ENCODE results near the gene MEIKIN. TPM values are rescaled to one million over a fixed set of nuclear protein-coding genes. Genes with fewer than 3 reads are reported as not detected.

The MEIKIN gene, protein sequence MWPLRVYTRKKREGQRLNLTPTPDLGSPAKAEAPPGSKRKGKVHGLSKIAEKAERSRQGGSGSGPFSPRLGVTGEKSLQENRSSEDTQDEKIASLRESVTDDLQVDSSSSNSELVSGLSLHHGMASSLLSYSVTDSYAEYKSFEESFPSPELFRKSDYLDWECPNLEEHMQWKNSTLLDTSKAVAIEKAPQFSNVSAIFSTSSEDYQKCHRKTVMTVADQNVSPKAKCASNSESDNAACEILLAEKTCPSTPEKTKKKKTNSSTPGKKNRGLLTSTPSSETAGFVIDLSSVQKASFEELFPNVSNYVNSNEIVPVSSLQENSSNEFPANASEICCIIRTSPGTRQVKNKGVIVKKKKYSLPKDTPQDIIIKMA
- under 1 TPM in 1 of 2 donors, not detected in 1; 0.19 TPM for total RNA-seq

- no peak for DNase-seq
- ATAC-seq (replicated peaks in 1 of 2) = no peak
- no peaks in the 10 kb centered on the region for H3K27me3 Mint-ChIP-seq (ENCODE audit: low read depth)
- H3K4me3 Mint-ChIP-seq = no peak within 1 kb of the TSS
- peaks cover 0 to 2% of the 10 kb centered on the region in 2 donors for H3K36me3 Mint-ChIP-seq (ENCODE audit: insufficient read depth in 2 of 2)
- H3K9me3 Mint-ChIP-seq = no peaks in the 10 kb centered on the region
- H3K27ac Mint-ChIP-seq = no peak within 1 kb of the TSS
- no peaks in the 10 kb centered on the region for H3K4me1 Mint-ChIP-seq (ENCODE audit: low read depth)
Observed at GRCh38 chr5:131945551-131946168, at the start of gene MEIKIN. MEIKIN (minus strand) TSS chr5:131945663; CDS start chr5:131945505, 158 bp downstream.

- no peaks in the 10 kb centered on the region for H3K9me3 Mint-ChIP-seq
- ATAC-seq (replicated peaks in 1 of 2) (no peak), DNase-seq (no peak)
- no peaks in the 10 kb centered on the region for H3K36me3 Mint-ChIP-seq (ENCODE audit: insufficient read depth in 2 of 2)
- H3K4me1 Mint-ChIP-seq (ENCODE audit: low read depth) = peaks cover 9% of the 10 kb centered on the region
- no peaks in the 10 kb centered on the region for H3K27me3 Mint-ChIP-seq (ENCODE audit: low read depth)
- H3K4me3 Mint-ChIP-seq = no peak overlapping the region
- no peak overlapping the region for H3K27ac Mint-ChIP-seq
Observed at GRCh38 chr5:131994533-131995226, 49.2 kb upstream of the MEIKIN start.

- ATAC-seq (replicated peaks in 1 of 2) (no peak), DNase-seq (no peak)
- peaks cover 7% of the 10 kb centered on the region for H3K4me1 Mint-ChIP-seq (ENCODE audit: low read depth)
- no peaks in the 10 kb centered on the region for H3K27me3 Mint-ChIP-seq (ENCODE audit: low read depth)
- no peak overlapping the region for H3K27ac Mint-ChIP-seq
- H3K36me3 Mint-ChIP-seq (ENCODE audit: insufficient read depth in 2 of 2) = no peaks in the 10 kb centered on the region
- no peak overlapping the region for H3K4me3 Mint-ChIP-seq
- H3K9me3 Mint-ChIP-seq = no peaks in the 10 kb centered on the region
Observed at GRCh38 chr5:131994090-131994489, 48.6 kb upstream of the MEIKIN start.

DNA sequence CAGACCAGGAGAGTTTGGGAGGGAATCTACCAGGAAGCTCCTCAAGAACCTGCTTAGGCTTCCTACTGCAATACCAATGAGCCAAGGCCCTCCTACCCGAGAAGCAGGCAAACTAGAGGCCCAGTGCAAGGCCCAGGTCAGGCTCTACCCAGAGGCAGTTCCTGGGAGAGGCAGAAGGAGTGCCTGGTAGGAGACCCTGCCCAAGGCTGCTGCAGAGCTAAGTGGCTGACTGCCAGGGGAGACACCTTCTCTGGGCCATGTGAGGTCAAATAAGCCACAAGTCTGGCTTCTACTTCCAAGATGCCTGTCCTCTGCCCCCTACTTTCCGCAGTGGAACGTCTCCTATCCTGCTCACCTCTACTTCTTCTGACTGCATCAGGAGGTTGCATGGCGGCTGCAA lies 48.2 kb upstream of the MEIKIN start:
- no peak for DNase-seq
- Mint-ChIP-seq H3K27me3 (ENCODE audit: low read depth) (no peaks in the 10 kb centered on the region), H3K4me3 (no peak overlapping the region), H3K36me3 (ENCODE audit: insufficient read depth in 2 of 2) (no peaks in the 10 kb centered on the region), H3K27ac (no peak overlapping the region), H3K9me3 (no peaks in the 10 kb centered on the region), H3K4me1 (ENCODE audit: low read depth) (peaks cover 7% of the 10 kb centered on the region)
- no peak for ATAC-seq (replicated peaks in 1 of 2)

DNA sequence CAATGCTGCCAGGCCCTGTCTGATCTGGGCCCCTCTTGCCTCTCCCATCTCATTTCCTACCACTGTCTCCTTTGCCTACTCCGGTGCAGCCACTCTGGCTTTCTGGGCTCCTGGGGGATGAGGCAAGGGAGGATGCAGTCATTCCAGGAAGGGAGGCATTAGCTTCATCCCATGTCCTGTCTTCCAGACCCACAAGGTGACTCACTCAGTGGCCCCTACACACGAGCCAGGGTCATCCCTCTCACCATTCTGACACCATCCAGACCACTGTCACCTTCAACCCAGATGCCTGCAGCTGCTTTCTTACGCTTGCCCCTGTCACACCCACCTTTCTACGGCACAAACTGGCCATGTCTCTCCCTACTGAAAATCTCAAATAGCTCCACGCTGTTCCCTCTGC lies 46.9 kb upstream of the MEIKIN start:
- Mint-ChIP-seq H3K27me3 (ENCODE audit: low read depth) (no peaks in the 10 kb centered on the region), H3K27ac (no peak overlapping the region), H3K4me1 (ENCODE audit: low read depth) (peaks cover 7% of the 10 kb centered on the region), H3K4me3 (no peak overlapping the region), H3K9me3 (no peaks in the 10 kb centered on the region), H3K36me3 (ENCODE audit: insufficient read depth in 2 of 2) (no peaks in the 10 kb centered on the region)
- ATAC-seq (replicated peaks in 1 of 2) = no peak
- DNase-seq = no peak

GRCh38 chr5:131991593-131992324 lies 46.3 kb upstream of the MEIKIN start:
- no peak overlapping the region for H3K4me3 Mint-ChIP-seq
- H3K4me1 Mint-ChIP-seq (ENCODE audit: low read depth) = peaks cover 4% of the 10 kb centered on the region
- DNase-seq (no peak), ATAC-seq (replicated peaks in 1 of 2) (no peak)
- H3K27ac Mint-ChIP-seq = no peak overlapping the region
- no peaks in the 10 kb centered on the region for H3K36me3 Mint-ChIP-seq (ENCODE audit: insufficient read depth in 2 of 2)
- no peaks in the 10 kb centered on the region for H3K27me3 Mint-ChIP-seq (ENCODE audit: low read depth)
- no peaks in the 10 kb centered on the region for H3K9me3 Mint-ChIP-seq

DNA sequence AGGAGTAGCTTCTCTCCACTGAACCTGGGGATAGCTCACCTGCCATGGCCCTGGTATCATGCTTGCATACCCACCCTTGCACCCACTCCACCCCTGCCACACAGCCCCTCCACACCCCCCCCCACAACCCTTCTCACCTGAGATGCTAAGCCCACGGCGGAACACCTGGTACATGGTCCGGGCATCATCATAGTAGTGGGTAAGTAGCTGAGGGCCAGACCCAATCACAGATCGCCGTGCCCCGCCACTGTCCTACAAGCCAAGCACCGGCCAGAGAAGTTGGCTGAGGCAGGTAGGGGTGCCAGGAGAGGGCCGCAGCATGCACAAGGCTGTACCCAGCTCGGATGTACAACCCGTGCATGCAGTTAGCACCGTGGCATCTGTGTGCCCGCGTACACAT lies 45.3 kb upstream of the MEIKIN start:
- no peaks in the 10 kb centered on the region for H3K4me1 Mint-ChIP-seq (ENCODE audit: low read depth)
- no peak for DNase-seq
- H3K36me3 Mint-ChIP-seq (ENCODE audit: insufficient read depth in 2 of 2) = no peaks in the 10 kb centered on the region
- ATAC-seq (replicated peaks in 1 of 2) = no peak
- H3K27me3 Mint-ChIP-seq (ENCODE audit: low read depth) = no peaks in the 10 kb centered on the region
- H3K9me3 Mint-ChIP-seq = no peaks in the 10 kb centered on the region
- H3K4me3 Mint-ChIP-seq = no peak overlapping the region
- no peak overlapping the region for H3K27ac Mint-ChIP-seq

DNA sequence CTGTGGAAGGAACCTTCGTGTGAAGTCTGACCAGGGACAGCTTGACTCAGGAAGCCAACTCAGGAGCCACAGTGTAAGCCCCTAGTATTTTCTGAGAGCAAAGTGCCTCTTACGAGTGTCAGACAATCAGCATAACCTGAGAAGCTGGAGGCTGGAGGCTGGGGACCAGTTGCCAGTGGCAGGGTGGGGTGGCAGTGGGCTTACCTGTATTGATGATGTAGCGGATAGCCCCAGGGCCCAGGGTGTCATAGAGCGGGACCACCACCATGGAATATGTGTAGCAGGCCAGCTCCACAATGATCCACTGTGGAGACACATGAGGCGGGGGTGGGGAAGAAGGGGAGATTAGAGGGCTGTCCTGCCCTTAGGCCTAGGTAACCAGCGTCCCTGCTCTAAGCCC lies 43.1 kb upstream of the MEIKIN start:
- Mint-ChIP-seq H3K9me3 (no peaks in the 10 kb centered on the region), H3K4me1 (ENCODE audit: low read depth) (no peaks in the 10 kb centered on the region), H3K4me3 (no peak overlapping the region), H3K36me3 (ENCODE audit: insufficient read depth in 2 of 2) (no peaks in the 10 kb centered on the region), H3K27me3 (ENCODE audit: low read depth) (no peaks in the 10 kb centered on the region), H3K27ac (no peak overlapping the region)
- ATAC-seq (replicated peaks in 1 of 2) (no peak), DNase-seq (no peak)

DNA sequence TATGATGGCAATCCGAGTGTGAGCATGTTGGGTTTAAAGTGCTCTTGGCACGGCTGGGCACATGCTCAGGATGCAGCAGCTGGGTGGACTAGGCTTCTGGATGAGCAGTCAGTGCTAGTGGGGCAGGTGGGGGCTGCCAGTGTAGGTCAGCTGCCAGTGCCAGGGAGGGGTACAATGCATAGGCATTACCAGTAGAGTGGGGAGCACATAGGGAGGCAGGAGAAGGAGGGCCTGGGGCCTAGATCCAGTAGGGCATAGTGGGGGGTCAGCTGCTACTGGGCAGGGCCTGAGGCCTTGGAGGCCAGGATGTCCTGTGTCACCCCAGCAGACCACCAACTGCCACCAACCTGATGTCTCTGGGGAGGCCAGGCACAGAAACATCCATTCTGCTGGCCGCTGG lies 41.8 kb upstream of the MEIKIN start:
- no peak for ATAC-seq (replicated peaks in 1 of 2)
- peak overlapping the region; percentile 11 for H3K27ac Mint-ChIP-seq
- H3K9me3 Mint-ChIP-seq = no peaks in the 10 kb centered on the region
- no peak for DNase-seq
- H3K4me3 Mint-ChIP-seq = no peak overlapping the region
- H3K36me3 Mint-ChIP-seq (ENCODE audit: insufficient read depth in 2 of 2) = no peaks in the 10 kb centered on the region
- no peaks in the 10 kb centered on the region for H3K4me1 Mint-ChIP-seq (ENCODE audit: low read depth)
- no peaks in the 10 kb centered on the region for H3K27me3 Mint-ChIP-seq (ENCODE audit: low read depth)

DNA sequence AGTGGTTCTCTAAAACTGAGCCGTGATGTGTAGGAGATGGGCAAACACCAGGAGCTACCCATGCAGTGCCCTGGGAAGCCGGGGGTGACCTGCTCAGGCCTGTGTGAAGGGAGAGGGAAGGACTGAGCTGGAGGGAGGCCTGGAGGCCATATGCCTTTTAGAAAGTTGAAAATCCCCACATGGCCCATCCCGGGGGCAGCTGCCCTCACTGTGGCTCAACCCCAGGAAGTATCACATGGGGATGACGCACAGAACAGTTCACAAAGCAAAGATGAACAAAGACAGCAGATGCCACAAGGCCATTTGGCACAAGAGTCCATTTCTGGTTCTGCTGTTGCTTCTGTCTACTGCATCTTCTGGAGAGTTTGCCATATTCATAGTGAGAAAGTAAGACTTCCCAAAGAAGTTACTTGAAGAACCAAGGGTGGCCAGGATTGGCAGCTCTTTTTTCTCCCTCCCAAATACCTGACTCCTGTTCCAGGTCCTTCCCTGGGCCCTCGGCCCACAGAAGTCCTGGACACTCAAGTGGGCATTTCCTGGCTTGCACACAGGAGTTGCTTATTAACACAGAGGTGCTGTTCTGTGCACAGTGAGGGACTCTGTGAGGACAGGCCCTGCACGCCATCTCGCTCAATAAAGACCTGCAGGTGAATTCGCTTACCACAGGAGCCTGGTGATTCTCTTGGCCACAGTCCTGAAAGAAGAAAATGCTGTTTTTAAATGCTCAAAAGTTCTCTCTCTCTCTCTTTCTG lies 40.9 kb upstream of the MEIKIN start:
- DNase-seq (no peak), ATAC-seq (replicated peaks in 1 of 2) (no peak)
- Mint-ChIP-seq H3K36me3 (ENCODE audit: insufficient read depth in 2 of 2) (no peaks in the 10 kb centered on the region), H3K27ac (no peak overlapping the region), H3K4me1 (ENCODE audit: low read depth) (no peaks in the 10 kb centered on the region), H3K9me3 (no peaks in the 10 kb centered on the region), H3K4me3 (no peak overlapping the region), H3K27me3 (ENCODE audit: low read depth) (no peaks in the 10 kb centered on the region)

DNA sequence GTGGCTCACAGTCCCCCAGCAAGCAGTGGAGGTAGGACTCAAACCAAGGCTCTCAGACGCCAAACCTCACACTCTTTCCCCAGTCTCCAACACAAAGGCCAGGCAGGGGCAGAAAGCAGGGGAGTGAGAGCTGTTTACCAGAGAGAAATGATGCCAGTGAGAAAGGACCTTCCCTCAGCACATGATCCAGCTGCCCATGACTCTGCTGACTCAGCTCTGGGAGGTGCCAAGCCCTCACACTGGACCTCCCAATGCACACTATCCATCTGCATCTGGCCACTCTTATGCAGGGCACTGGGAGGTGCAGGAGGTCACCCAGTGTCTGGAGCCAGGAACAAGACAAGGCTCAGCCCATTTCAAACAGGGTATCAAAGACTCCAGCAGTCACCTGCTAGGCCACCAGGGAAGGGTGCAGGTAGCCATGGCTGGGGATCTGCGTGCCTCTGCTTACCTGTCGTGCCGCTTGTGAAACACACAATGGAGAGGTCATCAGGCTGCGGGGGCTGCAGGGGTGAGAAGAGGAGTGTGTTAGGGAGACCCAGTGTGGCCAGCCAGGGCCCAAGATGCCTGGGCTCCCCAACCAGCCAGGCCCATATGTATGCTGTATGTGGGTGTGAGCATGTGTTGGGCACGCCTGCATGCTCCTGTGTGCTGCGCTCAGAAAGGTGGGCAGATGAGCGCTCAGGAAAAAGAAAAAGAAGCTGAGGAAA lies 39.6 kb upstream of the MEIKIN start:
- H3K27me3 Mint-ChIP-seq (ENCODE audit: low read depth) = no peaks in the 10 kb centered on the region
- H3K4me1 Mint-ChIP-seq (ENCODE audit: low read depth) = no peaks in the 10 kb centered on the region
- H3K36me3 Mint-ChIP-seq (ENCODE audit: insufficient read depth in 2 of 2) = no peaks in the 10 kb centered on the region
- H3K27ac Mint-ChIP-seq = no peak overlapping the region
- ATAC-seq (replicated peaks in 1 of 2) (no peak), DNase-seq (no peak)
- H3K9me3 Mint-ChIP-seq = no peaks in the 10 kb centered on the region
- H3K4me3 Mint-ChIP-seq = no peak overlapping the region

GRCh38 chr5:131983244-131983771 lies 37.8 kb upstream of the MEIKIN start:
- no peaks in the 10 kb centered on the region for H3K9me3 Mint-ChIP-seq
- no peaks in the 10 kb centered on the region for H3K36me3 Mint-ChIP-seq (ENCODE audit: insufficient read depth in 2 of 2)
- H3K27me3 Mint-ChIP-seq (ENCODE audit: low read depth) = no peaks in the 10 kb centered on the region
- no peak overlapping the region for H3K27ac Mint-ChIP-seq
- no peak overlapping the region for H3K4me3 Mint-ChIP-seq
- H3K4me1 Mint-ChIP-seq (ENCODE audit: low read depth) = no peaks in the 10 kb centered on the region
- DNase-seq (no peak), ATAC-seq (replicated peaks in 1 of 2) (no peak)

Measured in activated T-cell treated with anti-CD3 and anti-CD28 coated beads, Interleukin-2, amount 50 U/mL, for 72 hours (primary cell).